Measurements from ENCODE around the gene ABCC1. TPM values are rescaled to one million over a fixed set of nuclear protein-coding genes. Genes with fewer than 3 reads are reported as not detected.

Gene ABCC1
- total RNA-seq, 2 experiments from 2014 or later = 42.9 to 44.8 TPM

- POLR2A ChIA-PET = no interaction called here
- peaks cover 64% of the 10 kb centered on the region for H3K36me3 Mint-ChIP-seq (ENCODE audit: low read depth)
- CTCF ChIA-PET = no interaction called here
Observed at GRCh38 chr16:16064874-16065384, 115.5 kb downstream of the ABCC1 start.

GRCh38 chr16:16067127-16067526, 117.7 kb downstream of the ABCC1 start:
- H3K4me1 Mint-ChIP-seq (ENCODE audit: low read depth) = peaks cover 5% of the 10 kb centered on the region
- Histone ChIP-seq H3K36me3 (ENCODE audit: insufficient read depth, low read length) (peaks cover 48% of the 10 kb centered on the region), H3K9me3 (ENCODE audit: control insufficient read depth in 1 of 2, insufficient read depth in 1 of 2, low read length in 2 of 2) (no peaks in the 10 kb centered on the region), H3K27ac (ENCODE audit: low read depth in 1 of 2, low read length in 2 of 2) (no peak overlapping the region), H3K4me3 (ENCODE audit: low read length) (no peak overlapping the region), H3K27me3 (ENCODE audit: control insufficient read depth in 1 of 2, insufficient read depth in 2 of 2, low read length in 2 of 2) (no peaks in the 10 kb centered on the region), H3K4me1 (ENCODE audit: insufficient read depth, low read length) (peaks cover 6% of the 10 kb centered on the region)
- no peaks in the 10 kb centered on the region for H3K27me3 Mint-ChIP-seq
- CTCF ChIA-PET = no interaction called here
- no peak overlapping the region for H3K27ac Mint-ChIP-seq
- POLR2A ChIA-PET = no interaction called here
- DNase-seq (no peak), ATAC-seq (ENCODE audit: poor library complexity) (no peak)
- H3K9me3 Mint-ChIP-seq = no peaks in the 10 kb centered on the region
- no peak overlapping the region for H3K4me3 Mint-ChIP-seq
- intact Hi-C loops (cut with DNase I, micrococcal nuclease) = no loop called here
- TF ChIP-seq CTCF (IDR thresholded peaks at IDR 0.05) = no peak
- peaks cover 70% of the 10 kb centered on the region for H3K36me3 Mint-ChIP-seq (ENCODE audit: low read depth)

More at GRCh38 chr16:16064874-16065384, 115.5 kb downstream of the ABCC1 start:
- H3K36me3 ChIP-seq (ENCODE audit: insufficient read depth, low read length) = peaks cover 53% of the 10 kb centered on the region
- no peak overlapping the region for H3K4me3 ChIP-seq (ENCODE audit: low read length)
- Mint-ChIP-seq H3K27me3 (no peaks in the 10 kb centered on the region), H3K4me1 (ENCODE audit: low read depth) (peaks cover 20% of the 10 kb centered on the region), H3K9me3 (no peaks in the 10 kb centered on the region), H3K4me3 (no peak overlapping the region), H3K27ac (no peak overlapping the region)
- H3K27ac ChIP-seq (ENCODE audit: low read depth in 1 of 2, low read length in 2 of 2) = no peak overlapping the region
- DNase-seq (no peak), ATAC-seq (ENCODE audit: poor library complexity) (no peak)
- H3K4me1 ChIP-seq (ENCODE audit: insufficient read depth, low read length) = peaks cover 24% of the 10 kb centered on the region
- H3K9me3 ChIP-seq (ENCODE audit: control insufficient read depth in 1 of 2, insufficient read depth in 1 of 2, low read length in 2 of 2) = no peaks in the 10 kb centered on the region
- no peak for TF ChIP-seq CTCF (IDR thresholded peaks at IDR 0.05)
- intact Hi-C loops (cut with DNase I, micrococcal nuclease) = no loop called here
- H3K27me3 ChIP-seq (ENCODE audit: control insufficient read depth in 1 of 2, insufficient read depth in 2 of 2, low read length in 2 of 2) = no peaks in the 10 kb centered on the region

- no peak for TF ChIP-seq CTCF (IDR thresholded peaks at IDR 0.05)
- peaks cover 59% of the 10 kb centered on the region for H3K36me3 ChIP-seq (ENCODE audit: insufficient read depth, low read length)
- DNase-seq = no peak
- H3K4me3 ChIP-seq (ENCODE audit: low read length) = no peak overlapping the region
- ChIA-PET POLR2A (no interaction called here), CTCF (no interaction called here)
- no peak overlapping the region for H3K27ac ChIP-seq (ENCODE audit: low read depth in 1 of 2, low read length in 2 of 2)
- Mint-ChIP-seq H3K27ac (no peak overlapping the region), H3K36me3 (ENCODE audit: low read depth) (peaks cover 86% of the 10 kb centered on the region), H3K9me3 (no peaks in the 10 kb centered on the region), H3K27me3 (no peaks in the 10 kb centered on the region), H3K4me3 (no peak overlapping the region), H3K4me1 (ENCODE audit: low read depth) (peaks cover 4% of the 10 kb centered on the region)
- ATAC-seq (ENCODE audit: poor library complexity) = no peak
- peaks cover 18% of the 10 kb centered on the region for H3K4me1 ChIP-seq (ENCODE audit: insufficient read depth, low read length)
- intact Hi-C loops (cut with DNase I, micrococcal nuclease) = no loop called here
- no peaks in the 10 kb centered on the region for H3K9me3 ChIP-seq (ENCODE audit: control insufficient read depth in 1 of 2, insufficient read depth in 1 of 2, low read length in 2 of 2)
- no peaks in the 10 kb centered on the region for H3K27me3 ChIP-seq (ENCODE audit: control insufficient read depth in 1 of 2, insufficient read depth in 2 of 2, low read length in 2 of 2)
Observed at GRCh38 chr16:16071631-16072244, 122.3 kb downstream of the ABCC1 start.

Data from CD4-positive, alpha-beta T cell (primary cell).